NCI-H510A treated with DMSO at 0.1 percent for 48 hours (cell line): ENCODE results near the gene LRP10.
"Not testable (repeated sequence)": the region's sequence is repeated elsewhere in the genome, so short reads cannot be mapped to it uniquely, and the experiment has no call there.

Experiments used
- DNase-seq: peaks from one replicate; lab custom pipeline; 2025; lab: John Stamatoyannopoulos, UW

LRP10 gene

GRCh38 chr14:22887260-22887989 is 15.9 kb downstream of the LRP10 start:
- peak; percentile 95 for DNase-seq

DNA sequence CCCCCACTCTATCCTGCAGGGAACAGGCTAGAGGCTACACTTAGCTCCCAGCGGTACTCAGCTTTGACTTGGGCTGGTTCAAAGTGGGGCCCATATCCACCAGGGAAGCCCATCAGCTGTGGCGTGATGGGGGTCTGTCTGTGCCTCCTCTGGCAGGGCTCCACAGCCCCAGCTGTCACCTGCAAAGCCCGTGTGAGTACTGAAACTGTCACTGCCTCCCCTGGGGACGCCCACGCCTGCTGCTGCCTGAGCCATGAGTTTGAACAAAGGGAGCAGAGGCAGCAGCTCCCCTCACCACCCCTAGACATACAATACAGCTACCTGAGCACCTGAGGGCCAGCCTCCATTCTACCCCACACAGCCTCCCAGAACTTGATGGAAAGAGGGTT is 16.4 kb downstream of the LRP10 start:
- no peak for DNase-seq

- DNase-seq: no peak
Observed at GRCh38 chr14:22888662-22889061, 17.1 kb downstream of the LRP10 start.

GRCh38 chr14:22890416-22890815 is 18.9 kb downstream of the LRP10 start:
- DNase-seq: no peak

- DNase-seq: no peak
Observed at GRCh38 chr14:22892488-22892887, 20.9 kb downstream of the LRP10 start.

GRCh38 chr14:22893706-22894105 is 22.2 kb downstream of the LRP10 start:
- no peak for DNase-seq

- DNase-seq: no peak
Observed at GRCh38 chr14:22895402-22895801, 23.9 kb downstream of the LRP10 start.

- DNase-seq: no peak
Observed at GRCh38 chr14:22896356-22896755, 24.8 kb downstream of the LRP10 start.

- no peak for DNase-seq
Observed at GRCh38 chr14:22896760-22897159, 25.2 kb downstream of the LRP10 start.

- no peak for DNase-seq
Observed at GRCh38 chr14:22897357-22897756, 25.8 kb downstream of the LRP10 start.

DNA sequence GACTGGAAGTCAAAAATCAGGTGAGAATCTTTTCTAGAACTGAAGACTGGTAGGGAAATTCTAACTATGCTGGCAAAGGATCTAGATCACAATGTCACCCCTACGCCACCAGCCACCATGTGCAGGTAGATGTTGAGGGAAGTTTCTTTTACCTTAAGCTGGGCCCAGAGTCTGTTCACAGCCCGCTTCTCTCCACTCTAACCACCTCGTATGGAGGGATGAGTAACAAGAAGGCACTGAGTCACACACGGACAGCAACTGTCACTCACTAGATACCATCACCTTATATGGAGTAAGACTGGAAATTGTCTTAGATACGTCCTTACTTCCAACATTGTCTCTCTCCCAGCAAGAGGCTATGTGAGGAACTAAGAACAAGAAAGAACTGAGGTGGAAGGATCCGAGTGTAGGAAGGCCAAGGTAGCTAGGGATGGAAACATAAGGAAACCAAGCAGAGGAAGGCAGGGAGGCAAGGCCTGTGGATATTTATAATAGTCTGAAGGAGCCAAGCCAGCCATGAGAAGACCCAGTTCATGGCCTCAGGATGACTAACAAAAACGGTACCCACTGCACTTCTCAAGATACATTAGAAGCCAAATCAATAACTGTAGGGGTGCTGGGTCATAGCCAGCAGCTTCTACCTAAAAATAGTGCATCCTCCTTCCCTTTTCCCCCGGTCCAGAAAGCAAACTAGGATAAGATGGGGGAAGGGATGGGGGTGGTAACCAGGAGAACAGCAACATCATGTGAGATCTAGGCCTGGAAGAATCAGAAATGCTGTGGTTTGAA is 27.0 kb downstream of the LRP10 start:
- DNase-seq: no peak

DNA sequence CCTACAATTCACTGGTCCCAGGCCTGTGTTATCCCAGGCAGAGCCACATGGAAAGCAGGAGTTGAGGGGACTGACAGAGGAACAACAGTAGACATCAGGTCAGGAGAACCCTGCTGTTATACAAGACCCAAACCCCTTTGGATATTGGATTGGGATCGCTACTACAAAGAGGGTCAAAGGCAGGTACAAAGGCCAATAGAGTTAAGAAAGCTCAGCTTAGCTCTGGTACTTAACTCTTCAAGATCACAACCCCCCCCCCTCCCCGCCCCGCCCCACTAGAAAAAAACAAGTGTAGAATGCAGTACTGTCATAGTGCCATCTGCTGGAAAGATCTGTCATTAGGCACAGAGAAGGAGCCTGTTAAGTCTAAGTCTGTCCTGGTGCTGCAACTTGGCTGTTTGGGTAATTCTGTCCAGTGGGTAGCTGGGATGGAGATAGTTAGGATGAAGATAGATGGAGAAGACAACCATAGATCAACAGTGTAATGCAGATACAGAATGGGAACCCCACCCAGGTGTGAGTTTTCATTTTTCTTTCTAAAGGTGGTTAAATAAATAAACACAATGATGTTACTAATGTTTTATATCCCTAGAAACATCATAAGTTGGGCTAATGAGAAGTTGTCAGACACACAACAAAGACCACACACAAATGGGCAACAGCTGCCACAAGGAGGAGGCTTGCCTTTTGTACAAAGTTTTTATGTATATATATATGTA is 28.7 kb downstream of the LRP10 start:
- DNase-seq: peak; percentile 58

DNA sequence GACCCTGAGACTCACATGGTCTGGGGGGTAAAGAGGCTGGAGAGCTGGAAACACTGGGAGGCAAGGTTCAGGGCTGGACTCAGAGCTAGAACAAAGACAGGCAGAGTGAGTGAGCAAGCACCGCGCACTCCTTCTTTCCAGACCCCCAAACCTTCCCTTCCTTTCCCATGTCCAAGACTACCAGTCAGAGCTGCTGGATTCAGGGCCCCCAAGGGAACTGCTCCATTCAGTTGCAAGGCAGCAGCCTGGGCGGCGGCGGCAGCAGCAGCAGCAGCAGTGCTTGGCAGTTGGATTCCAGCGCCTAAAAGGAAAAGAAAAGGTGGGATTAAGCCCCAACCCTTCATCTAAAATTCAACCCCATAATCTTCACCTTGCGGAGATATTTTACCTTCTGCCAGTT is 30.3 kb downstream of the LRP10 start:
- no peak for DNase-seq

- no peak for DNase-seq
Observed at GRCh38 chr14:22903742-22904087, 32.2 kb downstream of the LRP10 start.

DNA sequence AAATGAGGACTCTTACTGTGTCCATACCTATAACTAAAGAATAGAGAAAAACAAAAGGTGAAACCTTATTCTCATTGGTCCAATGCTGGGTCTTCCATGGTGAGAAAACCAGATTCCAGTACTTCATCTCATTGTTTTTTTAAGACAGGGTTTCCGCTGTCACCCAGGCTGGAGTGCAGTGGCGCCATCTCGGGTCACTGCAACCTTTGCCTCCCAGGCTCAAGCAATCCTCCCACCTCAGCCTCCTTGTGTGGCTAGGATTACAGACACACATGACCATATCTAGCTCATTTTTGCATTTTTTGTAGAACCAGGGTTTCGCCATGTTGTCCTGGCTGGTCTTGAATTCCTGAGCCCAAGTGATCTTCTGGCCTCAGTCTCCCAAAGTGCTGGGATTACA is 34.1 kb downstream of the LRP10 start:
- no peak for DNase-seq

DNA sequence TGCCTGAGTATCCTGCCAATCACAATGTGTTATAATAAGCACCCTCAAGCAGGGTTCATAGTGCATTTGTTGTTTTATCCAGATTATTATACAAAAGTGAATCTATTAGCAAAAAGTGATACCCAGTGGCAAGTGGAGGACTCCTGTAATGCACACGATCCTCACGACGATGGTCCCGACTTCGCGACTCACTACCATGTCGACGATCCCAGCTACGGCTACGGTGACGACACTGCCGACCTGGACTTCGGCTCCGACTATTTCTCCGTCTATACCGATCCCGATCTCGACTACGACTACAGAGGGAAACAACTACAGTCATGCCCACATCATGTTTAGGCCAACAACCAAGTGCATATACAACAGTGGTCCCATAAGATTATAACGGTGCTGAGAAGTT is 34.5 kb downstream of the LRP10 start:
- DNase-seq: no peak

GRCh38 chr14:22907429-22907828 is 35.9 kb downstream of the LRP10 start:
- no peak for DNase-seq

DNA sequence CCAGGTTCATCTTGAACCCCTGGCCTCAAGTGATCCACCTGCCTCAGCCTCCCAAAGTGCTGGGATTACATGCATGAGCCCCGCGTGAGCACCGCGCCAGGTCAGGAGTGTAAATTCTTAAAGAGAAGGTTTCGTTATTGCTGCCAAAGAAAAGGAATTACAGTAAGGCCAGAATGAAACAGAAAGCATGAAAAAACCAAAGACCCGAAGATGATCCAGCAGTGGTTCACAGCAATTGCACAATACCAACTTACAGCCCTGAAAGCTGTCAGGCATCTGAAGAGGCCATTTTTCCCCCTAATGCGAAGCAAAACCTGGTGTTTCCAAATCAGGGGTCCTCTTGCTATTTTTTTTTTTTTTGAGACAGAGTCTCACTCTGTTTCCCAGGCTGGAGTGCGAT is 37.1 kb downstream of the LRP10 start:
- no peak for DNase-seq

DNA sequence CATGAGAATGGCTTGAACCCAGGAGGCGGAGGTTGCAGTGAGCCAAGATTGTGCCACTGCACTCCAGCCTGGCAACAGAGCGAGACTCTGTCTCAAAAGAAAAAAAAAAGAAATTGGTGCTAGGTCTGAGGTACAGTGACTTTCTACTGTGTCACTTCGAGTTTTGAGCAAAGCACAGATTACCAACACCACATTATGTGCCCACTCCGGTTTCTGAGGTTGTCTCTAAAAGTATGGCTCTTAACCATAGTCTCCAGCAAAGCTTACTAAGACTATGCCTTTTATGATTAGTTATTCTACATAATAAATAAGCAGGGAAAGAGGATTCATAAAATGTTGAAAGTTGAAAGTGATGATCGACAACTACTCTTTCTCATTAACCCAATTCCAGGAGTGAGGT is 39.4 kb downstream of the LRP10 start:
- no peak for DNase-seq

DNA sequence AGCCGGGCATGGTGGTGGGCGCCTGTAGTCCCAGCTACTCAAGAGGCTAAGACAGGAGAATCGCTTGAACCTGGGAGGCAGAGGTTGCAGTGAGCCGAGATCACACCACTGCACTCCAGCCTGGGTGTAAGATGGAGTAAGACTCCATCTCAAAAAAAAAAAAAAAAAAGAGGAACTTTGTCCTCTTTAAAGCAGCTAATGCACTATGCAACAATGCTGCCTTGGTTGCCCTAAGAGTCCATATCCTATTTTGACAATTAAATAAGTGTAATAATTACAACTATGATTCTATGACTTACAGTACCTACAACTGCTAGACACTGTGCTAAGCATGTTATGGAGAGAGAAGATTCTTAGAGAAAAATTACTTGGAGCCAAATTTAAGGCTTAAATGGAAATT is 43.3 kb downstream of the LRP10 start:
- DNase-seq: not testable (repeated sequence)

- DNase-seq: no peak
Observed at GRCh38 chr14:22915886-22916521, 44.5 kb downstream of the LRP10 start.

DNA sequence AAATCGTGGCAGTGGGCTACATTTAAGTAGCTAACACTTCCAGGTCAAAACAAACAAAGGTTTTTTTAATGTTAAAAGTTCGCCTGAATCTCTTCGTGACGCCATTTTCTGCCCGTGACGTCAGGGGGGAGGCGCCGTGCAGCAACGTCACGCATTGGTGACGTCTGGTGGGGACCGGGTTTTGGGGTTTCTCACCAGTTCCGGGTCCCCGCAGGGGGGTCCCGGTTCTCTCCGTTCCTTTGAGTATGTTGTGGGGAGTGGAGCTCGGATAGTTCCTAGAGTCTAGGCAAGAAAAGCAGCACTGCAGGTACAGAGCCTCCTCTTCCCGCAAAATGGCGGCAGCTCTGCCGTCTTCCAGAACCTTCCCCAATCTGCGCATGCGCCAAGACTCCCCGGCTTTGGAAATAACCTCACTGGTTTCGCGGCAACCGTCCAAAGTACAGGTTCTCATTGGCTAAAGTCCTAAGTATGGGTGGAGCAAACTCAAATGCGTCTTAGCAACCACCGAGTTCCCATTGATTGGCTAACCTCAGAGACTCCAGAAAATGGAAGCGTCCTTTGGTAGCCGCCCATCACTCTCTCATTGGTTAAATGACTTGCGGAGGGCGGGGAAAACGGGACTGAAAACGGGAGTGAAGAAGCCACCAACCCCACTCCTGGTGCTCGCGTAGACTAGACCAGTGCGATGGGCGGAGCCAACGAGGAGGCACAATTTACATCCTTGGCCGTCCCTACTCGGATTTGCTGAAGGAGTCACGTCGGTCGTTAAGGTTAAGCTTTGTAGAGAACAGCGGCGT is 47.5 kb downstream of the LRP10 start, which contains the start of gene RBM23:
Gene RBM23, minus strand, starts transcription at position 346 of the 797 bp plus-strand sequence.
- peak; percentile 99 for DNase-seq
